K562 (cell line): Measurements from ENCODE around the gene VDR. TPM values are rescaled to one million over a fixed set of nuclear protein-coding genes. Genes with fewer than 3 reads are reported as not detected.

Experiments
- ATF1 ChIP-seq, 2 experiments: fragments of 450-650 bp in 1 of 2; IDR thresholded peaks; 2 replicates each; pipeline ENCODE4 v1.6.1; 2016; ENCODE audit warnings: missing compliant biosample characterization in 1 of 2, missing genetic modification characterization in 1 of 2
- ATF7 ChIP-seq: fragments of 450-650 bp; IDR thresholded peaks from 2 replicates; pipeline ENCODE4 v1.7.1; 2014; ENCODE audit warnings: mild to moderate bottlenecking, moderate library complexity
- BACH1 ChIP-seq: fragments of 200-800 bp; sonication (Bioruptor generic); IDR thresholded peaks from 2 replicates; pipeline ENCODE4 v1.6.1; 2016; ENCODE audit warnings: missing genetic modification characterization, missing compliant biosample characterization
- CCNT2 ChIP-seq: IDR thresholded peaks from 2 replicates; pipeline ENCODE4 v1.6.1; 2011; ENCODE audit warnings: borderline replicate concordance, low read depth, mild to moderate bottlenecking, moderate library complexity, mixed read lengths, low read length; ENCODE audit not compliant: insufficient read length; ENCODE audit errors: extremely low read depth
- CHD2 ChIP-seq: IDR thresholded peaks from 2 replicates; pipeline ENCODE4 v1.6.1; 2011; ENCODE audit warnings: low read depth, low read length
- CXXC5 ChIP-seq: fragments of 250-450 bp; sonication (Bioruptor Pico); IDR thresholded peaks from 2 replicates; pipeline ENCODE4 v1.8.0; 2022; ENCODE audit warnings: inconsistent platforms, mild to moderate bottlenecking, moderate library complexity
- DPF2 ChIP-seq: fragments of 450-650 bp; IDR thresholded peaks from 2 replicates; pipeline ENCODE4 v1.6.1; 2016
- EGR1 ChIP-seq: fragments of 450-650 bp; conservative IDR thresholded peaks from 2 replicates; pipeline ENCODE4 v1.6.1; 2017; ENCODE audit warnings: mild to moderate bottlenecking
- ELF1 ChIP-seq: fragments of 200-800 bp; sonication (Bioruptor generic); IDR thresholded peaks from 2 replicates; pipeline ENCODE4 v1.6.1; 2016; ENCODE audit warnings: missing genetic modification characterization, missing compliant biosample characterization
- EP400 ChIP-seq: fragments of 450-650 bp; IDR thresholded peaks from 2 replicates; pipeline ENCODE4 v1.6.1; 2017; ENCODE audit warnings: antibody characterized with exemption, mild to moderate bottlenecking, moderate library complexity
- HNRNPUL1 ChIP-seq: fragments of 200-400 bp; formaldehyde crosslinking; IDR thresholded peaks from 2 replicates; pipeline ENCODE4 v1.6.1; 2017; ENCODE audit warnings: low read length
- JUND ChIP-seq, 2 experiments: IDR thresholded peaks; 2 replicates in 1 of 2; 3 replicates in 1 of 2; pipeline ENCODE4 v1.6.1; 2011; ENCODE audit warnings: borderline replicate concordance in 2 of 2, low read depth in 2 of 2, low read length in 2 of 2, improper control_type of control experiment in 1 of 2, missing biosample characterization in 1 of 2, missing genetic modification characterization in 1 of 2, missing genetic modification reagents in 1 of 2
- KDM5B ChIP-seq: fragments of 200-600 bp; sonication (generic); IDR thresholded peaks from 2 replicates; pipeline ENCODE4 v1.6.1; 2012; ENCODE audit warnings: low read depth, mild to moderate bottlenecking, moderate library complexity, low read length, control low read depth, inconsistent platforms; ENCODE audit not compliant: insufficient replicate concordance
- KLF6 ChIP-seq: fragments of 250-450 bp; sonication (Bioruptor Pico); IDR thresholded peaks from 2 replicates; pipeline ENCODE4 v1.4.0; 2020; ENCODE audit warnings: mild to moderate bottlenecking, moderate library complexity, borderline replicate concordance
- NFIC ChIP-seq: fragments of 450-650 bp; IDR thresholded peaks from 2 replicates; pipeline ENCODE4 v1.6.1; 2017; ENCODE audit warnings: mild to moderate bottlenecking, inconsistent platforms
- NFIX ChIP-seq: fragments of 250-450 bp; sonication (Bioruptor Pico); IDR thresholded peaks from 2 replicates; pipeline ENCODE4 v1.4.0; 2020; ENCODE audit warnings: low read depth, mild to moderate bottlenecking, moderate library complexity
- NR2C2 ChIP-seq, 2 experiments: fragments of 200-800 bp in 1 of 2; sonication (Bioruptor generic) in 1 of 2; sonication (generic) in 1 of 2; formaldehyde crosslinking in 1 of 2; IDR thresholded peaks; 2 replicates each; pipeline versions ENCODE4 v1.6.1 to v1.8.0; 2016 to 2022; ENCODE audit warnings: mild to moderate bottlenecking in 1 of 2, missing compliant biosample characterization in 1 of 2, missing genetic modification characterization in 1 of 2, missing genetic modification reagents in 1 of 2
- RB1 ChIP-seq: fragments of 450-650 bp; IDR thresholded peaks from 2 replicates; pipeline ENCODE4 v1.6.1; 2017; ENCODE audit warnings: low read depth, mild to moderate bottlenecking
- SIN3A ChIP-seq, 2 experiments: fragments of 150-350 bp in 1 of 2; IDR thresholded peaks; 2 replicates each; pipeline ENCODE4 v1.6.1; 2011 to 2016; ENCODE audit warnings: borderline replicate concordance in 2 of 2, low read depth in 2 of 2, low read length in 2 of 2, mild to moderate bottlenecking in 2 of 2, moderate library complexity in 2 of 2; ENCODE audit not compliant: control insufficient read depth in 1 of 2
- SPI1 ChIP-seq: IDR thresholded peaks from 2 replicates; pipeline ENCODE4 v1.6.1; 2011; ENCODE audit warnings: low read depth, low read length, control low read depth, borderline replicate concordance
- TARDBP ChIP-seq: fragments of 450-650 bp; IDR thresholded peaks from 2 replicates; pipeline ENCODE4 v1.6.1; 2016
- TCF3 ChIP-seq: sonication (generic); formaldehyde crosslinking; IDR thresholded peaks from 2 replicates; pipeline ENCODE4 v1.4.0; 2020; ENCODE audit warnings: mild to moderate bottlenecking, missing genetic modification reagents
- ZBTB17 ChIP-seq: fragments of 450-650 bp; formaldehyde crosslinking; IDR thresholded peaks from 2 replicates; pipeline ENCODE4 v1.4.0; 2020; ENCODE audit warnings: mild to moderate bottlenecking
- ZFX ChIP-seq: sonication (generic); formaldehyde crosslinking; IDR thresholded peaks from 2 replicates; pipeline ENCODE4 v1.8.0; 2022; ENCODE audit warnings: mild to moderate bottlenecking, missing genetic modification reagents, moderate library complexity
- ZNF184 ChIP-seq: sonication (generic); formaldehyde crosslinking; IDR thresholded peaks from 2 replicates; pipeline ENCODE4 v1.5.0; 2020; ENCODE audit warnings: missing genetic modification reagents
- ZNF232 ChIP-seq: sonication (generic); formaldehyde crosslinking; IDR thresholded peaks from 2 replicates; pipeline ENCODE4 v1.8.0; 2022; ENCODE audit warnings: mild to moderate bottlenecking, missing genetic modification reagents
- polyA plus RNA-seq, 8 experiments: library from polyadenylated mRNA; depleted of rRNA in 4 of 8; stranded (reverse) in 5 of 8; unstranded in 3 of 8; fragments of >200 nt; fragmentation: Nextera tagmentation in 2 of 8; fragmentation: Illumina TruSeq in 1 of 8; extraction: Ambion mirVana in 2 of 8; extraction: Trizol in 1 of 8; gene quantifications; 2 replicates each; pipeline versions ENCODE4 v1.2.1 to v1.2.3, GENCODE V29; 2011 to 2014; ENCODE audit warnings: inconsistent platforms in 1 of 8, missing spikeins in 1 of 8
- total RNA-seq, 7 experiments: library from RNA; depleted of rRNA in 6 of 7; stranded (reverse); fragments of >200 nt in 6 of 7; fragmentation: Illumina TruSeq in 2 of 7; extraction: Trizol in 2 of 7; gene quantifications; 2 replicates each; pipeline versions ENCODE4 v1.2.1 to v1.2.3, GENCODE V29; 2011 to 2021; ENCODE audit warnings: low replicate concordance in 1 of 7
- TF ChIP-seq, protein P1 (sequence below): sonication (generic); formaldehyde crosslinking; IDR thresholded peaks from 2 replicates; pipeline ENCODE4 v1.8.1; 2023; ENCODE audit warnings: mild to moderate bottlenecking, missing genetic modification reagents

Gene VDR
- total and polyA plus RNA-seq, 9 of the 15 experiments (the other 6 are each of a cell fraction or from before 2014, with no cell fraction given), result 0.61 to 4.8 (median 2.0) TPM

DNA sequence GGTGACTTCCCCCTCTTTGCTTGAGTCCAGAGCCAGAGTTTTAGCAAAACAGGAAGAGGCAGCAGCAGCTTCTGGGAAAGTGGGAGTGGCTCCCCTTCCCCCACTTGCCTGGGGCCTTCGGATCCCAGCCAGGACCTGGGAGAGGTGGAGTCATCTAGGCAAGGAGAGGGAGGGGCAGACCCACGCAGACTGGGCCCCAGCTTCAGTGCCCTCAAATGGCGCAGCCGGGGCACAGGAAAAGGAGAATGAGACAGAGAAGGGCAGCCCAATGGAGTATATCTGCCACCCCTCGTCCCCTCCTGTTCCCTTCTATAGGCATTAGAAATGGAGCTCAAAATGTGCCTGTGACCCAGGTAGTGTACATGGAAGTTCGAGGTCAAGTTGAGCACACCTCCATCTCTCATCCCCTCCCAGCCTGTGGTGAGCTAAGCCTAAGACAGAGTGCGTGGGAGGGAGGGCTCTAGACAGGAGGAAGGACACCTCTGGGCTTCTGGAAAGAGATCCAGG is 75.8 kb downstream of the VDR start (continued):
- TF ChIP-seq ATF1 (CRISPR knock-in tag; IDR thresholded peaks at IDR 0.05), result no peak
- peak; percentile 69 for TF ChIP-seq ATF1 (tag; IDR thresholded peaks at IDR 0.05)
- peak; percentile 63 for TF ChIP-seq JUND (IDR thresholded peaks at IDR 0.05; ENCODE audit: borderline replicate concordance, low read depth, low read length)
- TF ChIP-seq JUND (tag; IDR thresholded peaks at IDR 0.05; ENCODE audit: borderline replicate concordance, low read depth, low read length), result peak; percentile 62; the same call in 1 of the 3 replicates
- TF ChIP-seq EP400, result peak; percentile 55; the same call in 1 of the 2 replicates
- TF ChIP-seq, protein P1, sequence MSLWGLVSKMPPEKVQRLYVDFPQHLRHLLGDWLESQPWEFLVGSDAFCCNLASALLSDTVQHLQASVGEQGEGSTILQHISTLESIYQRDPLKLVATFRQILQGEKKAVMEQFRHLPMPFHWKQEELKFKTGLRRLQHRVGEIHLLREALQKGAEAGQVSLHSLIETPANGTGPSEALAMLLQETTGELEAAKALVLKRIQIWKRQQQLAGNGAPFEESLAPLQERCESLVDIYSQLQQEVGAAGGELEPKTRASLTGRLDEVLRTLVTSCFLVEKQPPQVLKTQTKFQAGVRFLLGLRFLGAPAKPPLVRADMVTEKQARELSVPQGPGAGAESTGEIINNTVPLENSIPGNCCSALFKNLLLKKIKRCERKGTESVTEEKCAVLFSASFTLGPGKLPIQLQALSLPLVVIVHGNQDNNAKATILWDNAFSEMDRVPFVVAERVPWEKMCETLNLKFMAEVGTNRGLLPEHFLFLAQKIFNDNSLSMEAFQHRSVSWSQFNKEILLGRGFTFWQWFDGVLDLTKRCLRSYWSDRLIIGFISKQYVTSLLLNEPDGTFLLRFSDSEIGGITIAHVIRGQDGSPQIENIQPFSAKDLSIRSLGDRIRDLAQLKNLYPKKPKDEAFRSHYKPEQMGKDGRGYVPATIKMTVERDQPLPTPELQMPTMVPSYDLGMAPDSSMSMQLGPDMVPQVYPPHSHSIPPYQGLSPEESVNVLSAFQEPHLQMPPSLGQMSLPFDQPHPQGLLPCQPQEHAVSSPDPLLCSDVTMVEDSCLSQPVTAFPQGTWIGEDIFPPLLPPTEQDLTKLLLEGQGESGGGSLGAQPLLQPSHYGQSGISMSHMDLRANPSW, result 0 out of 2 replicates have a peak, but pooled peaks have one; percentile 81
- no peak for TF ChIP-seq NR2C2 (CRISPR knock-in tag; IDR thresholded peaks at IDR 0.05)
- TF ChIP-seq NR2C2 (tag; IDR thresholded peaks at IDR 0.05), result peak; percentile 74
- peak; percentile 92 for TF ChIP-seq SPI1
- TF ChIP-seq HNRNPUL1, result no peak
- TF ChIP-seq ZFX (CRISPR knock-in tag), result peak; percentile 47; the same call in 1 of the 2 replicates
- no peak for TF ChIP-seq RB1
- peak; percentile 74; the same call in 1 of the 2 replicates for TF ChIP-seq TARDBP
- peak; percentile 79 for TF ChIP-seq NFIC
- TF ChIP-seq EGR1, result peak; percentile 93
- peak; percentile 18 for TF ChIP-seq KDM5B
- TF ChIP-seq KLF6 (CRISPR knock-in tag), result peak; percentile 74; the same call in 1 of the 2 replicates
- peak; percentile 76 for TF ChIP-seq CXXC5 (CRISPR knock-in tag)
- TF ChIP-seq TCF3 (CRISPR knock-in tag), result peak; percentile 6; the same call in 1 of the 2 replicates
- TF ChIP-seq ZNF184 (CRISPR knock-in tag), result no peak
- TF ChIP-seq ZBTB17, result 0 out of 2 replicates have a peak, but pooled peaks have one; percentile 46
- TF ChIP-seq ZNF232, result no peak
- TF ChIP-seq SIN3A (IDR thresholded peaks at IDR 0.05; ENCODE audit: borderline replicate concordance in 2 of 2, control insufficient read depth in 1 of 2, low read depth in 2 of 2, low read length in 2 of 2), result no peak
- TF ChIP-seq CCNT2, result peak; percentile 26
- peak; percentile 85 for TF ChIP-seq ATF7
- TF ChIP-seq BACH1, result 0 out of 2 replicates have a peak, but pooled peaks have one; percentile 26
- no peak for TF ChIP-seq NFIX
- TF ChIP-seq CHD2, result peak; percentile 36; the same call in 1 of the 2 replicates
- peak; percentile 84 for TF ChIP-seq ELF1 (tag)
- peak; percentile 10; the same call in 1 of the 2 replicates for TF ChIP-seq DPF2
